Panc1 (cell line): ENCODE measurements around the gene AOAH.

Experiments used
- POLR2AphosphoS5 ChIP-seq: IDR thresholded peaks from 2 replicates; pipeline ENCODE4 v1.6.1; 2012; ENCODE audit warnings: mild to moderate bottlenecking, low read depth, low read length, moderate library complexity
- TF ChIP-seq, protein P1 (sequence below): fragments of 450-650 bp; IDR thresholded peaks from 2 replicates; pipeline ENCODE4 v1.5.1; 2017; ENCODE audit warnings: mild to moderate bottlenecking

DNA sequence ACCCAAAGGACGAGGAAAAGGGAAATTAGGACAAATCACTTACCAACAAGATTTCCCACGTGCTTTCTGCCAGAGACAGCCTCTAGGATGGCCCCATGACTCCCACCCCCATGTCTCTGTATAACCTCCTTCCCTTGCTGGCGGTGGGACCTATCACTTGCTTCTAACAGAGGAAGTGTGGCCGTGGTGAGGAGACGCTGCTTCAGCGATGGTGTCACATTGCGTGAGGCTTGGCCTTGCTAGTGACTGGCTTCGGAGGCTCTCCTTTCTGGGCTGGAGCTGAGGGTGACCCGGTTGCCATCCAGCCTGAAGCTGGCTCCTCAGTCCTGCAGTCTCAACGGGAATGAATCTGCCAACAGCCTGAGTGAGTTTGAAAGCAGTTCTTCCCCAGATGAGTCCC, 210.9 kb downstream of the AOAH start:
- TF ChIP-seq, protein P1, sequence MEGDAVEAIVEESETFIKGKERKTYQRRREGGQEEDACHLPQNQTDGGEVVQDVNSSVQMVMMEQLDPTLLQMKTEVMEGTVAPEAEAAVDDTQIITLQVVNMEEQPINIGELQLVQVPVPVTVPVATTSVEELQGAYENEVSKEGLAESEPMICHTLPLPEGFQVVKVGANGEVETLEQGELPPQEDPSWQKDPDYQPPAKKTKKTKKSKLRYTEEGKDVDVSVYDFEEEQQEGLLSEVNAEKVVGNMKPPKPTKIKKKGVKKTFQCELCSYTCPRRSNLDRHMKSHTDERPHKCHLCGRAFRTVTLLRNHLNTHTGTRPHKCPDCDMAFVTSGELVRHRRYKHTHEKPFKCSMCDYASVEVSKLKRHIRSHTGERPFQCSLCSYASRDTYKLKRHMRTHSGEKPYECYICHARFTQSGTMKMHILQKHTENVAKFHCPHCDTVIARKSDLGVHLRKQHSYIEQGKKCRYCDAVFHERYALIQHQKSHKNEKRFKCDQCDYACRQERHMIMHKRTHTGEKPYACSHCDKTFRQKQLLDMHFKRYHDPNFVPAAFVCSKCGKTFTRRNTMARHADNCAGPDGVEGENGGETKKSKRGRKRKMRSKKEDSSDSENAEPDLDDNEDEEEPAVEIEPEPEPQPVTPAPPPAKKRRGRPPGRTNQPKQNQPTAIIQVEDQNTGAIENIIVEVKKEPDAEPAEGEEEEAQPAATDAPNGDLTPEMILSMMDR = no peak
- no peak for TF ChIP-seq POLR2AphosphoS5
